SIG-M5 (cell line): ENCODE data around the gene NUDT4B.
"Not testable (repeated sequence)": the region's sequence is repeated elsewhere in the genome, so short reads cannot be mapped to it uniquely, and the experiment has no call there.

Experiments used
- DNase-seq: peaks from one replicate; lab custom pipeline; 2025; lab: John Stamatoyannopoulos, UW

NUDT4B gene

DNA sequence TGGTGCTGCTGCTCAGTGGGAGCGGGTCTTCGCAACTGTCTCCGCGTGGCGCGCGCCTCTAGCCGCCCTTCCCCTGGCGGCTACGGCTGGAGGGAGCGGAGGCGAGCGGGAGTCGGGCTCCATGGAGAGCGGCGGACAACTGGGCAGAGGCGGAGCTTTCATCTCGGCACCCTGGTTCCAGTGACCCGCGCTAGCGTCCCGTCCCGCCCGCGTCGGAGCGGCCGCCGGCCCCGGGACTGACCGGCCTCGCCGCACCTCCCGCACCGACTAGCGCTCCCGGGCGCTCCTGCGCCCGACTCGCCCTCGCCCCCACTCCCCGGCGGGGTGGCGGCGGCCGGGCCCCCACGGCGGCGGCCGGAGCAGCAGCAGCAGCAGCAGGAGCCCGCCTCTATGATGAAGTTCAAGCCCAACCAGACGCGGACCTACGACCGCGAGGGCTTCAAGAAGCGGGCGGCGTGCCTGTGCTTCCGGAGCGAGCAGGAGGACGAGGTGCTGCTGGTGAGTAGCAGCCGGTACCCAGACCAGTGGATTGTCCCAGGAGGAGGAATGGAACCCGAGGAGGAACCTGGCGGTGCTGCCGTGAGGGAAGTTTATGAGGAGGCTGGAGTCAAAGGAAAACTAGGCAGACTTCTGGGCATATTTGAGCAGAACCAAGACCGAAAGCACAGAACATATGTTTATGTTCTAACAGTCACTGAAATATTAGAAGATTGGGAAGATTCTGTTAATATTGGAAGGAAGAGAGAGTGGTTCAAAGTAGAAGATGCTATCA lies at the start of gene NUDT4B:
NUDT4B (plus strand) TSS at position 212 of the 772 bp plus-strand sequence; CDS start at position 391, 179 bp downstream.
- not testable (repeated sequence) for DNase-seq

DNA sequence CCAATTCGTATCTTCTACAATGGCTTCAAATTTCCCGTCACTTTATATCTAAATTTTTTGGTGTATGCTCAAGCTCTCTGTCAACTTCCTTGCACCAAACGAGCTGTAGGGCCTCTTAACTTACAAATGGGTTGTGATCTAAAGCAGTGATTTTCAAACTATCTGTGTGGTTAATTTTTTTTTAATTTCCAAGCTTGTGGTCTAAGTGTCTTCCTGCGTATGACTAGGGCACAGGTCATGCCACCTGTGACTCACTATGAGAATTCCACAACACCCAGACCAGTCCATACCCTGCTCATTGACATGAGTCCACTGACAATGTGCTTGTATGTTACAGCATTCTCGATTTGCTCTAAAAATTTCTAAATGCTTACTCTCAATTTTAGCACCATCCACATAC lies 49.2 kb upstream of the NUDT4B start:
- not testable (repeated sequence) for DNase-seq

DNA sequence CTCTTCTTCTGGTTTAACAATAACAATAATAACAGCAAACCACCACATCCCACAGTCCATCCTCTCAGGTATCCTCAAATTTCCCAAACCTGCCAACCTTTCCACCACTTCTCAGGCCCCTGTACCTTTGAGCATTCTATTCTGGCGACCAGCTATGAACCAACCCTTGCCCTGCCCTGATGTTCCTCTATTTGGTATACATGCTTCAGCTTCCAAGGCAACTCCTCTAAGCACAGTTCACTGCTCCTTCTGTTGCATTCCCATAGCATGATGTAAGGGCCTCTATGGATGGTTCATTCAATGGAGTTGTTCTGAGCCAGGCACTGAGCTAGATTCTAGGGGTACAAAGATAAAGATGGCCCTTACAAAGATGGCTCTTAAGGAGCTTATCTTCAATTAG lies 46.3 kb upstream of the NUDT4B start:
- DNase-seq: not testable (repeated sequence)

DNA sequence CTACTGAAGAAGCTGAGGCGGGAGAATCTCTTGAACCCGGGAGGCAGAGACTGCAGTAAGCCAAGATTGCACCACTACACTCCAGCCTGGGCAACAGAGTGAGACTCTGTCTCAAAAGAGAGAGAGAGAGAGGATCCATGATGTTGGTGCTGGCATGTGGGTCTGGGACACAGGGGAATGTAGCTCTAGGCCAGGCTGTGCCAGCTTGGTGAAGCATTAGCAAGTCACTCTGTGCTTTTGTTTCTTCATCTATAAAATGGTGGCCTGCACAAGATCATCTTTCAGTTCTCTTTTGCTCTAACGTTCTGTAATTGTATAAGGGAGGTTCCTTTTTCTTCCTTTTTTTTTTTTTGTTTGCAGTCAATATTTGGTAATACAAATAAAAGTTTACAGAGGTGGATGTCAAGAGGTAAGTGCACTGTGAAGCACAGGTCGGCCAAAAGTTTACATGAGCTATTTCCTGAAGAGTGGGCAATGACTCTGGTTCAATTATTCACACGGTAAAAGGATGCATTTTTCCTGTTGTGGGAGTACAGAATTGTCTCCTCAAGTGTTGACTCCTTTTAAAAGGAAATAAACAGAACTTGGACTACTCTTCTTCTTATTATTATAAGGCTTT lies 44.5 kb upstream of the NUDT4B start:
- DNase-seq: not testable (repeated sequence)

DNA sequence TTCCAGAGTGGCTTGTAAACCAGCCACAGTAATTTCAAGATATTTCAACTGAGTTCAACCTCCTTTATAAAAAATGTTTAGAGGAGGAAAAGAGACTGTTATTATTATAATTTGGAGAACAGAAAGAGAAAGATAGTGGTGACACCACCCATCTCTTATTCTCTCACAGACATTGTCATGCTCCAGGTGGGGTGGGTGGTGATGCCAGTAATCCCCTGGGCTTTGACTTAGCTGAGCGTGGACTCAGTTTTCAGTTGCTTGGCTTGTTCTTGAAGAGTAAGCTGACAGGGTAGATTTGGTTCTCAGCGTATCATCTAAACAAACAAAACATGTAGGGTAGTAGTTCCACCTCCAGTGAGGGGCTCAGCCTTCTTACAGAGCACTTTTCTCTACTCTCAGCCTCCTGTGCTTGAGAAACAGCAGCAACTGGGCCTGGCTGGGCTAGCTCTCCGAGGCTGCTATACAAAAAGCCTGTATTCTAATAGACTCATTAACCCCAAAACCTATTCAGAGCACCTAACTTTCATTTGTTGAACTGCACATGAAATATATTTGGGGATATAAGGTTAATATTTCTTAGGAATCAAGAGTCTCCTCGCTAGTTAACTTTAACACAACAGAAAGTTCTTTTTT lies 43.1 kb upstream of the NUDT4B start:
- not testable (repeated sequence) for DNase-seq

DNA sequence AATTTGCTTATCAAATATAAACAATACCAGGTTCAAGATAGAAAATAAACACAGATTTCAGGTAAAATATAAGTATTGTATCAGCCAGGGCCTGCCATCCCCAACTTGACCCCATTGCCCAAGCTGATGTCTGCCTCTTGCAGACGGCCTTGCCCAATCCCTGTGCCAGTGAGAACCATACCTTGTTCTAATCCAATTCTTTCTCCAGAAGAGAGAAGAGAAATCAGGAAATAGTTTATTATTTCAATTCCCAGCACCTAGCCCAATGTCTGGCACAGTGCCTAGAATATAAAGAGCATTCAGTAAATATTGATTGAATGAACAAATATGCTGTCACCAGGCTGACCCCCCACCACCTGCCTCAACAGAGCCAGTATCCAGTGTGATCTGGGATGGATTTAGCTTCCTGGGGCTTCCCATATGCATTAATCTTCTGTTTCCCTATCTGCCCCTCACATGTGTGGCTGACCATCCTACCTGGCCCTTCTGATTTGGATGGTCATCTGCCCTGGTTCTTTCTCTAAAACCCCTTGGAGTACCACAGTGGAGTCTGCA lies 39.7 kb upstream of the NUDT4B start:
- DNase-seq: not testable (repeated sequence)

DNA sequence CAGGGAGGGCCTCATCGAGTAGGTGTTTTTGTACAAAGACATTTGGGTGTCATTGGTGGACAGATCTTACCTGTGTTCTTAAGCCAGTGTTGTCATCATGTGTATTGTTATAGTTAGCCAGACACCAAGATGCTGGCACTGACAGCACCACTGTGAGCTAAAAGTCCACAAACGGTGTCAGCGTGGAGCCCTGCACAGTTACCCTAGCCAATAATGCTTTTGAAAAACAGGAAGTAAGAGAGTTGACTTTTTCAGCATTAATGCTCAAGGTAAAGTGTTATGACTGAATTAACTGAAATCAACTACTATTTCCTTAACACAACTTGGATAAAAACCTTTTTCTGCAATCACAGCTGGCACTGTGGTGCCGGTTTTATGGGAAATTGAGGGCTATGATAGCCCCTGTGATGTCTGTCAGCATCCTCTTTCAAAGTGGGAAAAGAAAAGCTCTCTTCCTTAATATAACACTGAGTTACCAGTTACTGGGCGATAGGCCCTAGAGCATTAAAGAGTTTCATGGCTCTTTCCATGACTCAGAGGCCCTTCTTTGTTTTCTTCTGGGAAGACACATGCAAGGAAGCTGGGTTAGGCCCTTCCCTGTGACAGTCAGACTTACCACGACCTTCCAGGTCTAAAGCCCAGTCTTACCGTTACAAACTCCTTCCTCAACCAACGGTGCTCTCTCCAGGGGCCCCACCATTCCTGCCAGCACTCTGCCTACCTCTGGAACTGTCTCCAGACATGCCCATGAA lies 37.6 kb upstream of the NUDT4B start:
- not testable (repeated sequence) for DNase-seq

DNA sequence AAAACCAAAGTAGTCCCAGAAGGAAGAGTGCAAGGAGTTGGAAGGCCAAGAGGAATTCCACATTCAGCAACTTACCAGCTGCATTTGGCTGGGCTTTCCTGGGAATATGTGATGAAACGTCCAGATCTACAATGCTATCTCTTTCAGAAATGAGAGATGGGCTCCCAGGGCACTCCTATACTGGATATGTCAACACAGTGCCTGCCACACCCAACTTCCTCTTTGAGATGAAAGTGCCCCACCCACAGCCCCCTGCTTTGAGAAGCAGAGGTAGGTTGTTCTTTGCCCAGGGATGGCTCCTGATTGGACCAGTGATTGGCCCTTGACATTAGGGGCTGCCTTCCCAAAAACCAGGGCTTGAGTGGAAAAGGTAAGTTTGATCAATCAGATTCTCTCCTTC lies 36.2 kb upstream of the NUDT4B start:
- not testable (repeated sequence) for DNase-seq

DNA sequence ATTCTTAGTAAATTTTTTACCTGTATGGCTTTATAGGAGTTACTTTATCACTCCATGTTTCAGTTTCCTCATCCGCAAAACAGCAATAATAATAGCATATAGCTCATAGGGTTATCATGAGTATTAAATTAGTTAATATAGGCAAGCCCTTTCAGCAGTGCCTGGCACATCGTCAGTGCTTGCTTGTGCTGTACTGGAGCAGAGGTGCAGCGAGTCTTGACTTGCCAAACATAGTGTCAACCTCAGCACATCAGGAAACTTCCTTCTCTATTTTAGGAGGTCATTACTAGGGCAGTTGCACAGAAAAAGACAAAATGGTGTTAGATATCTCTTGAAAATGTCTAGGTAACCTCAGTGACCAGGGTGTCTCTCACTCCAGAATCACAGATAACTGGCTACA lies 33.1 kb upstream of the NUDT4B start:
- DNase-seq: not testable (repeated sequence)

DNA sequence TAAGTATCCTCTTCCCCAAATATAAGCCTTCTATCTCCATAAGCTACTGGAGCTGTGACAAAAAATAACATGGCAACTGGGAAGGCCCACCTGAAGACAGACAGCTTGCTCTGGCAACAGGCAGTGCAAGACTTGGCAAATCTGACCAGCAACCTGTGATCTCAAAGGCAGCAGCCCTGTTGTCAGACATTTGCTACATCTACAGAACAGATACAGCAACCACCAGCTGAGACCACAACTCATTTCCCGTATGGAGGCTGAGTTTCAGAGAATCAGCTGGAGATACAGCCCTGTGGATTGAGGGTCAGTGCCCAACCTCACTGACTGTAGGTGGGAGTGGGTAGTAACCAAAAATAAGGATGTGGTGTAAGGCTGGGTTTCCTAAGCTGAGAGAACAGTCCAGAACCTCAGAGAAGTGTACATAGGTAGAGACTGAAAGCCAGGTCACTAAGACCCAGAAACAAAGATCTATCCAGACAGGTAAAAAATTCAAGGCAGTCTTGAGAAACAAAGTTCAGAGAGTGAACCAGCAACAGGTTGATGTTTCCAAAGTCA lies 31.5 kb upstream of the NUDT4B start:
- not testable (repeated sequence) for DNase-seq

DNA sequence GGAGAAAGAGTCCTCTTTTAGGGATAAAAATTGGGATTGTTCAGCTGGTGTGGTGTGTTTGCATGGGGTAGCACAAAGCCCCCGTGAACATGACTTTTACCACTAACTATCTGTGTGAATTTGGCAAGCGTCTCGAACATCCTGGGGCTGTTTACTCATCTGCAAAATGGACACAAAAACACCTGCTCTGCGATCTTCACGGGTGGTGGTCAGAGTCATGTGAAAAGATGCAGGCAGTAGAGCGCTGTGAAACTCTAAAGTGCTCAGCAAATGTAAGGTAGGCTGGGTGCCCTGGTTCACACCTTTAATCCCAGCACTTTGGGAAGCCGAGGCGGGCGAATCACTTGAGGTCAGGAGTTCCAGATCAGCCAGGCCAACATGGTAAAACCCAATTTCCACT lies 27.7 kb upstream of the NUDT4B start:
- not testable (repeated sequence) for DNase-seq

DNA sequence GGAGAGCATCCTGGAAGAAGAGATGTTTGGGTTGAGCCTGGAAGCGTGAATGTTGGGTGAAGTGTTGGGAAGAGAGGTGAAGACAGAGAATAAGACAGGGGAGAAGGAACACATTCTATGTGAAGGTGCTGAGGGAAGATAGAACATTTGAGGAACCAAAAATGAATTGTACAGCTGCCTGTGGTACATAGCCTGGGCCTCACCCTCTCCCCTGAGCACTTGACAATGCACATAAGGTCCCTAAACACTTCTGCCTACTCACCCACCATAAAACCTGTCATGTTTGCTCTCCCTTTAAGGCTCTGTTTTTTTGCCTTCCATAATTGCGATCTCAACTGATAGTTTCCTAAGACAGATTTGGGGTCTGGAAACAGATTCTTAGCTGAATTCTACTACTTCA lies 25.8 kb upstream of the NUDT4B start:
- DNase-seq: not testable (repeated sequence)

DNA sequence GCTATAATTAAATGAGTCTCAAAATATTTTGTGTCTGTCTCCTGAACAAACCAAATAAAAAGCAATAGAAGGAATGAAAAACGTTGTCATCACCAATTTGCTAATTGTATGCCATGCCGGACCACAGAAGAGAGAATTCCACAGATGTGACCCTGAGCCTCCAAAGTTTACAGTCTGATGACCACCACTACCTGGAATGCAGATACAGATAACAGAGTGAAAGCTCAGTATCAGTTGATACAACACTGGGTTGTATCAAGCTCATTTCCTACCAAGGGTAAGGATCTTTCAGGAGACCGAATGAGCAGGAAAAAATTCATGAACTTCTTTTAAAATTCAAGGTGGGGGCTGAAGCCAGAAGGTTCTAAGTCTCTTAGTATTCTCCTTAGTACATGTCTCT lies 25.1 kb upstream of the NUDT4B start:
- not testable (repeated sequence) for DNase-seq

DNA sequence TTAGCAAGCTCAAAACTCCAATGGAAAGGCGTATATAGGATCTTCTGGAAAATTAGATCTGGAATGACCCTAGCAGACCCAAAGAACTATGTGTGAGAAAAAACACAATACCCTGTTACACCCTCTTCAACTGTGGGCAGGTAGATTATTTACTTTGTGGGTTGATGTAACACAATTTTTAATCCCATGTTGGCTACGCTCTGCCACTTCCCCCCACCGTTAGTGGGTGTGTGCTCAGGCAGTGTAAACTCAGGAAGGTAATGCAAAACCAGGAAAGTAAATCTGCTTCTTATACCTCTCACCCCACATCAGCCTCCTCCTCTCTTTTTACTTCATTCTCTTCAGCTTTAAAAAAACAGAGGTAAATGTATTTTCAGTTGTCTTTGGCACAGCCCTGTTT lies 23.7 kb upstream of the NUDT4B start:
- not testable (repeated sequence) for DNase-seq

DNA sequence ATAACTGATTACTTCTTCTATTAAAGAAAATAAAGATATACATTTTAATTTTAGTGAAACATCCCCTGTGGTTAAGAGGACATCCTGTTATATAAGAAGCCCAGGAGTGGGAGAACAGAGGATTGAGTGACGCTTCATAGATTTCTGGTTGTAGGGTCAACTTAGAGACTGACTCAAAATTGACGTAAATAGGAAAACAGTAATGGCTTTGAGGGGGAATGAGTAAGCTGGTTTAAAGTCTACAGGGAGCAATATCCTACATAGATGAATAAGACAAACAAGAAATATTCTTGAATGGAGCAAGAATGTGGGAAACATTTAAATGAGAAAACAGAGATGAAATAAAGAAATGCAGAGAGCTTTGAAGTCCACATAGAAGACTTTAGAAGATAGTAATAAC lies 20.7 kb upstream of the NUDT4B start:
- DNase-seq: not testable (repeated sequence)

DNA sequence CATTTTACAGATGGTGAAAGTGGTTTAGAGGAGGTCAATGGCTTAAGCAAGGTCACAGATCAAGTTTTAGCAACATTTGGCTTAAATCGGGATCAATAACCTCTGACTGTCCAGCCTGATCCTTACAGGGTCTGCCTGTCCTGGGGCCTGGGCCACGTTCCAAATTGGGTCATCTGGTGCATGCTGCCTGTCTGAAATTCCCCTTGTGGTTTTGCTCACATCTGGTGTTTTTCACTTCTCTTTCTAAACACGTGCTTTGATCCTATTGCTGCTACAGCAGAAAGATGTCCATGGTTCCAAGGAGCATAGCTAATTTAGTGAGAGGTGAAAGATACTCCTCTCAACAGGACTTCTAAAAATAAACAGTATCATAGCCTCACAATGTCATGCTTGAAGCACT lies 19.4 kb upstream of the NUDT4B start:
- not testable (repeated sequence) for DNase-seq

DNA sequence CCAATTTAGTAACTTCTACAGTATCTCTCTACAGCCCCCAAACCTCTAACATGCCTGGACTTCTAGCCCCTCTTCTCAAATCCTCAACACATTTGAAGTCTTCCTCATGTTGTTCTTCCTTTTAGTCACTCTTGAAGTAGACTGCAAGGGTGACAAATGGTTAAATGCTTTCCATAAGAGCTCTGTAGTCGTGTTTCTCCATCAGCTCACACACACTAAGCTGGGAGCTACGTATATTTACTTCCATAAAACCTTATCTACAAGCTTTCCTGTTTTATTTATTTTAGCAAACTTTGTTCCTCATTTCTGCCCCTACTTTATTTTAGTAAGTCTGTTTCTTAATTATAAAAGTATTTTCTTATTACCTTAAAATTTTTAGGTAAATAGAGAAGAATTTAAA lies 19.0 kb upstream of the NUDT4B start:
- not testable (repeated sequence) for DNase-seq

DNA sequence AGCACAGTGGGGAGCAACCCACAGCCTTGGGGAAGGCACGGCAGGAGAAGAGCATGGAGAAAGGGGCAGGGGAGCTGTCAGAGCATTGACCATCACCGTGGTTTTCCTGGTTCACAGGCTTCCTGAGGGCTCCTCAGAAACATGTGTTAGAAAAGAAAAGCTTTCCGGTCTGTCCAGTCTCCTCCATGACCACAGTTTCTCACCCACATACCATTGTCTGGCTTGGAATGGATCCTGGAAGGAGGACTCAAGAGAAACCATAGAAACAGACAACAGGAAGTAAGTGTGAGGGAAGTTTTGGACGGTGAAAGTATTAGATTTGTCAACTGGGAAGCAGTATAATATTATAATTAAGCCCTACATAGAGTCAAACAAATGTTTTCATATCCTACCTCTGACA lies 16.3 kb upstream of the NUDT4B start:
- DNase-seq: not testable (repeated sequence)

DNA sequence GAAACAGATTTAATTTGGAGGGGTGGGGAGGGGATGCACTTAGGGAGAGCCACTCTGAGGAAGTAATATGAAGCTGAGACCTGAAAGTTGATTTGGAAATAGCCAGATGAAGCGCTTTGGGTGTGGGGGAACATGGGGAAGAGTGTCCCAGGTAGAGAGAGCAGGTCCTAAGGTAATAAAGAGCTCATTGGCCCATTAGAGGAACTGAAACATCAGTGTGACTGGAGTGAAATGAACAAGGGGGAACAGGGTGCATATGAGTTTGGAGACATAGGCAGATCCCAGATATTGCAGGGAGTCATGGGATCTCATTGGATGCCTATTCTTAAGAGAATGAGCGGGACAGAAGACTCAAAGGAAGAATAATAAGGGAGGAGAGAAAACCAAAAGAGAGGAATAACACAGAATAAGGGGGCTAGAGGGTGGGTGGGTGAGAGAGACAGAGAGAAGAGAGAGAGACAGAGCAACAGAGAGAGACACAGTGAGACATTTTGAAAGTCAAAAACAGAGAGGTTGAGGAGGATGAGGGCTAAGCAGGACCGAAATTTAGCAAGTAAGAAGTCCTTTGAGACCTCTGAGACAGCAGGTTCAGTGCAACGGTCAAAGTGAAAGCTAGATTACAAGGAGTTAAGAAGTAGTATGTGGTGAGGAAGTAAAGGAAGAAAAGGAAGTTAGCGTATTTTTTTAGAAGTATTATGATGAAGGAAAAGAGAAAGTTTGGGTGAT lies 14.8 kb upstream of the NUDT4B start:
- not testable (repeated sequence) for DNase-seq

DNA sequence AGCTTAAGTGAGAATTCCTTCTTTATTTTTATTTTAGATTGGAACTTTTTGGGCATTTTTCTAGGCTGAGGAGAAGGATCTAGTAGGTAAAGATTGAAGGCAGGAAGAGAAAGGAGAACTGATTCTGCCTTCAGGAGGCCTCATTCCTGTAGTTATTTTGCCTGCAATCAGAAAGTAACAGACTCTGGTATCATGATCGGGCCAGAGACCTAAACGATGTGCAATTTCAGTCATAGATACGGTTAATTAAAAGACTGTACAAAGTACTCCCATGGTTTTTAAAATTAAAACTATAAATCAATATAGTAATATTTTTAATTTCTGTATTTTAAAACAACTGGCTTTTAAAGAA lies 14.3 kb upstream of the NUDT4B start:
- not testable (repeated sequence) for DNase-seq

DNA sequence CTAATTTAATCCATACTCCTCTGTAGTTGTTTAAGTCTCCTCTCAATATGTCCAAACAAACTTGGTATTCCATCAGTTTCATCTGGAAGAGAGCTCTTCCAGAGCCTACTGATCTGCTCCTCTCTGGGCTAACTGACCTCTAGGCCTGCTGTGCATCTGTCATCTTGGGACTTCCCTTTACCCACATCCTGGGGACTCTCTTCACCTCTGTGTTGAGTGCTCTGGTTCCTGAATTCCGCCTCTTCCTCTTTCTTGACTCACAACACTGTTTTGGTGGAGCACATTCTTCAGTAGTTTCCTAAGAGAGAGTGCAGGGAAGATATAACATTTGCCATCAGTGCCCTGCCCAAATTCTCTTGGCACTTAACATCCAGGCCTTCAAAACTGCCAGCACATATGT lies 13.0 kb upstream of the NUDT4B start:
- not testable (repeated sequence) for DNase-seq
